ENCODE measurements around the gene ZNF205. TPM values are rescaled to one million over a fixed set of nuclear protein-coding genes. Genes with fewer than 3 reads are reported as not detected.
A peak's percentile ranks its signal among the peaks of the same experiment; 100 is the strongest.
"Not testable (repeated sequence)": the region's sequence is repeated elsewhere in the genome, so short reads cannot be mapped to it uniquely, and the experiment has no call there.

Gene ZNF205
- total RNA-seq, 1 experiment from 2014 or later: 21.3 TPM

GRCh38 chr16:3083408-3083807, 29.0 kb upstream of the ZNF205 start:
- in situ Hi-C loops (cut with HindIII; ENCODE audit: low sequenced_read_pairs); DNase-seq (ENCODE audit: low spot score): not testable (repeated sequence)

- DNase-seq (ENCODE audit: low spot score): no peak
- in situ Hi-C loops (cut with HindIII; ENCODE audit: low sequenced_read_pairs): no loop called here
Observed at GRCh38 chr16:3084491-3084890, 27.9 kb upstream of the ZNF205 start.

- no peak for DNase-seq (ENCODE audit: low spot score)
- in situ Hi-C loops (cut with HindIII; ENCODE audit: low sequenced_read_pairs): no loop called here
Observed at GRCh38 chr16:3084969-3085670, 27.3 kb upstream of the ZNF205 start.

GRCh38 chr16:3085868-3086595, 26.4 kb upstream of the ZNF205 start:
- in situ Hi-C loops (cut with HindIII; ENCODE audit: low sequenced_read_pairs): no loop called here
- DNase-seq (ENCODE audit: low spot score): no peak

GRCh38 chr16:3086596-3087242, 25.7 kb upstream of the ZNF205 start:
- DNase-seq (ENCODE audit: low spot score): no peak
- in situ Hi-C loops (cut with HindIII; ENCODE audit: low sequenced_read_pairs): no loop called here

- no peak for DNase-seq (ENCODE audit: low spot score)
Observed at GRCh38 chr16:3087243-3088235, 24.8 kb upstream of the ZNF205 start.

GRCh38 chr16:3088450-3088849, 23.9 kb upstream of the ZNF205 start:
- DNase-seq (ENCODE audit: low spot score): no peak
- in situ Hi-C loops (cut with HindIII; ENCODE audit: low sequenced_read_pairs): no loop called here

More at GRCh38 chr16:3087243-3088235, 24.8 kb upstream of the ZNF205 start:
- in situ Hi-C loops (cut with HindIII; ENCODE audit: low sequenced_read_pairs): no loop called here

GRCh38 chr16:3088925-3089716, 23.3 kb upstream of the ZNF205 start:
- in situ Hi-C loops (cut with HindIII; ENCODE audit: low sequenced_read_pairs): no loop called here
- no peak for DNase-seq (ENCODE audit: low spot score)

GRCh38 chr16:3089717-3090592, 22.4 kb upstream of the ZNF205 start:
- DNase-seq (ENCODE audit: low spot score): no peak
- in situ Hi-C loops (cut with HindIII; ENCODE audit: low sequenced_read_pairs): no loop called here

GRCh38 chr16:3091551-3091950, 20.8 kb upstream of the ZNF205 start:
- in situ Hi-C loops (cut with HindIII; ENCODE audit: low sequenced_read_pairs): no loop called here
- no peak for DNase-seq (ENCODE audit: low spot score)

GRCh38 chr16:3092501-3092941, 19.9 kb upstream of the ZNF205 start:
- in situ Hi-C loops (cut with HindIII; ENCODE audit: low sequenced_read_pairs): no loop called here
- no peak for DNase-seq (ENCODE audit: low spot score)

- DNase-seq (ENCODE audit: low spot score): peak; percentile 42
- in situ Hi-C loops (cut with HindIII; ENCODE audit: low sequenced_read_pairs): no loop called here
Observed at GRCh38 chr16:3094289-3095027, 17.9 kb upstream of the ZNF205 start.

- DNase-seq (ENCODE audit: low spot score): no peak
- in situ Hi-C loops (cut with HindIII; ENCODE audit: low sequenced_read_pairs): no loop called here
Observed at GRCh38 chr16:3095869-3096268, 16.5 kb upstream of the ZNF205 start.

- in situ Hi-C loops (cut with HindIII; ENCODE audit: low sequenced_read_pairs): no loop called here
- DNase-seq (ENCODE audit: low spot score): no peak
Observed at GRCh38 chr16:3096362-3096761, 16.0 kb upstream of the ZNF205 start.

GRCh38 chr16:3097266-3097665, 15.1 kb upstream of the ZNF205 start:
- in situ Hi-C loops (cut with HindIII; ENCODE audit: low sequenced_read_pairs): no loop called here
- DNase-seq (ENCODE audit: low spot score): no peak

GRCh38 chr16:3098459-3099394, 13.7 kb upstream of the ZNF205 start, which contains the start of gene ZSCAN10:
ZSCAN10 (minus strand) TSS chr16:3099294; CDS start chr16:3092937, 6,357 bp downstream.
- in situ Hi-C loops (cut with HindIII; ENCODE audit: low sequenced_read_pairs): no loop called here
- DNase-seq (ENCODE audit: low spot score): no peak

All from G401 (cell line).